Gastroesophageal sphincter (tissue), 4 donors: ENCODE data around the gene SLC14A1. TPM values are rescaled to one million over a fixed set of nuclear protein-coding genes. Genes with fewer than 3 reads are reported as not detected.
"Not testable (repeated sequence)": the region's sequence is repeated elsewhere in the genome, so short reads cannot be mapped to it uniquely, and the experiment has no call there.

ENCODE experiments used
- ATAC-seq: fragments of 150-250 bp; one replicate; pipeline ENCODE4 v1.9.1; 2016; ENCODE audit warnings: mild to moderate bottlenecking, moderate library complexity
- H3K27ac ChIP-seq, 4 donors: fragments of 200-600 bp; sonication (generic) in 3 of 4; 1 replicate in 3 of 4; 2 replicates in 1 of 4; pipeline ENCODE4 v1.5.1; 2016 to 2019
- H3K27me3 ChIP-seq: fragments of 200-600 bp; sonication (generic); one replicate; pipeline ENCODE4 v1.5.1; 2019
- H3K36me3 ChIP-seq, 2 donors: fragments of 200-600 bp; sonication (generic); one replicate each; pipeline ENCODE4 v1.5.1; 2019; ENCODE audit warnings: control low read depth in 1 of 2
- H3K4me1 ChIP-seq, 3 donors: fragments of 200-600 bp; sonication (generic); 1 replicate in 2 of 3; 2 replicates in 1 of 3; pipeline ENCODE4 v1.5.1; 2016 to 2019; ENCODE audit warnings: control low read depth in 2 of 3
- H3K4me3 ChIP-seq, 2 donors: fragments of 200-600 bp; sonication (generic); one replicate each; pipeline ENCODE4 v1.5.1; 2019; ENCODE audit warnings: mild to moderate bottlenecking in 1 of 2, moderate library complexity in 1 of 2
- H3K9me3 ChIP-seq, 3 donors: fragments of 200-600 bp; sonication (generic); one replicate each; pipeline ENCODE4 v1.5.1; 2017 to 2019; ENCODE audit warnings: control low read depth in 2 of 3
- EP300 ChIP-seq: sonication (generic); formaldehyde crosslinking; IDR thresholded peaks from one replicate; pipeline ENCODE4 v1.6.1; 2017; ENCODE audit warnings: antibody characterized with exemption, mild to moderate bottlenecking
- POLR2A ChIP-seq, 2 donors: fragments of 450-650 bp; IDR thresholded peaks; one replicate each; pipeline ENCODE4 v1.6.1; 2017; ENCODE audit warnings: antibody characterized with exemption in 2 of 2, mild to moderate bottlenecking in 2 of 2, moderate library complexity in 1 of 2
- POLR2AphosphoS5 ChIP-seq: sonication (generic); formaldehyde crosslinking; IDR thresholded peaks from one replicate; pipeline ENCODE4 v1.6.1; 2017; ENCODE audit warnings: antibody characterized with exemption
- WGBS, 2 donors: methylation state at CpG; one replicate each; pipeline ENCODE4 v1.1.5; 2018; ENCODE audit warnings: low coverage in 1 of 2; 5-methylcytosine and 5-hydroxymethylcytosine counted together
- total RNA-seq, 4 donors: library from RNA; depleted of rRNA; stranded (reverse); fragments of >200 nt; gene quantifications; one replicate each; pipeline ENCODE4 v1.1.0, GENCODE V29; 2016
- TF ChIP-seq, protein P1 (sequence below), 4 experiments: fragments of 200-600 bp in 2 of 4; fragments of 450-650 bp in 2 of 4; sonication (generic) in 1 of 4; IDR thresholded peaks; one replicate each; pipeline ENCODE4 v1.5.1; 2017 to 2019; ENCODE audit warnings: antibody characterized with exemption in 4 of 4, mild to moderate bottlenecking in 2 of 4, moderate library complexity in 2 of 4

SLC14A1 gene
- total RNA-seq, 4 donors from 2014 or later = 0.40 to 6.6 (median 1.5) TPM

DNA sequence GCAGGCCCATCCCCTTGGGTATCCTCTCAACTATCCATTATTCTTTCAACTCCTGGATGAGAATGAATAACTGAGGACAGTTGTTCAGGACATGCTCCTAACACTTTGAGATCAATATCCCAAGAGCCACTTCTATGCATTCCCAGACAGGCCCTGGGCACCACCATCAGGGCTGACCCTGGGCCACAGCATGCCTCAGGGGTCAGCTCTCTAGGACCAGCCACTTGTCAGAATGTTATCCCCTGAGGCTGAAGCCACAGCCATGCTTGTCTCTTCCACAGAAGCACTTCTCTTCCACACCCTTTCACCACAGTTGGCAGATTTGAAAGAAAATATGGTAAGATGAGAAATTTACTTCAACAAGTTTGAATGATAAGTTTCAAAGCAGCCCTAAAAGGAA is 28.7 kb downstream of the SLC14A1 start:
- no peak for ATAC-seq
- Histone ChIP-seq H3K27ac (no peak overlapping the region), H3K36me3 (no peaks in the 10 kb centered on the region), H3K27me3 (peaks cover 3% of the 10 kb centered on the region), H3K4me3 (no peak overlapping the region), H3K9me3 (no peaks in the 10 kb centered on the region), H3K4me1 (peaks cover 0 to 11% (median 5%) of the 10 kb centered on the region in 3 donors)
- TF ChIP-seq, protein P1, sequence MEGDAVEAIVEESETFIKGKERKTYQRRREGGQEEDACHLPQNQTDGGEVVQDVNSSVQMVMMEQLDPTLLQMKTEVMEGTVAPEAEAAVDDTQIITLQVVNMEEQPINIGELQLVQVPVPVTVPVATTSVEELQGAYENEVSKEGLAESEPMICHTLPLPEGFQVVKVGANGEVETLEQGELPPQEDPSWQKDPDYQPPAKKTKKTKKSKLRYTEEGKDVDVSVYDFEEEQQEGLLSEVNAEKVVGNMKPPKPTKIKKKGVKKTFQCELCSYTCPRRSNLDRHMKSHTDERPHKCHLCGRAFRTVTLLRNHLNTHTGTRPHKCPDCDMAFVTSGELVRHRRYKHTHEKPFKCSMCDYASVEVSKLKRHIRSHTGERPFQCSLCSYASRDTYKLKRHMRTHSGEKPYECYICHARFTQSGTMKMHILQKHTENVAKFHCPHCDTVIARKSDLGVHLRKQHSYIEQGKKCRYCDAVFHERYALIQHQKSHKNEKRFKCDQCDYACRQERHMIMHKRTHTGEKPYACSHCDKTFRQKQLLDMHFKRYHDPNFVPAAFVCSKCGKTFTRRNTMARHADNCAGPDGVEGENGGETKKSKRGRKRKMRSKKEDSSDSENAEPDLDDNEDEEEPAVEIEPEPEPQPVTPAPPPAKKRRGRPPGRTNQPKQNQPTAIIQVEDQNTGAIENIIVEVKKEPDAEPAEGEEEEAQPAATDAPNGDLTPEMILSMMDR (IDR thresholded peaks at IDR 0.05) = no peak
- no peak for TF ChIP-seq EP300
- TF ChIP-seq POLR2A (IDR thresholded peaks at IDR 0.05) = no peak
- no peak for TF ChIP-seq POLR2AphosphoS5

GRCh38 chr18:45753286-45753685 is 29.3 kb downstream of the SLC14A1 start:
- Histone ChIP-seq H3K36me3 (no peaks in the 10 kb centered on the region), H3K27ac (no peak overlapping the region), H3K4me3 (no peak overlapping the region), H3K27me3 (peaks cover 3% of the 10 kb centered on the region), H3K9me3 (no peaks in the 10 kb centered on the region), H3K4me1 (peaks cover 0 to 11% (median 5%) of the 10 kb centered on the region in 3 donors)
- TF ChIP-seq EP300 = no peak
- TF ChIP-seq POLR2AphosphoS5 = no peak
- no peak for TF ChIP-seq POLR2A (IDR thresholded peaks at IDR 0.05)
- TF ChIP-seq, protein P1 (IDR thresholded peaks at IDR 0.05) = no peak
- WGBS, 2 donors = 82 to 88% methylated on average over 1 of the region's 1 CpG
- ATAC-seq = no peak

DNA sequence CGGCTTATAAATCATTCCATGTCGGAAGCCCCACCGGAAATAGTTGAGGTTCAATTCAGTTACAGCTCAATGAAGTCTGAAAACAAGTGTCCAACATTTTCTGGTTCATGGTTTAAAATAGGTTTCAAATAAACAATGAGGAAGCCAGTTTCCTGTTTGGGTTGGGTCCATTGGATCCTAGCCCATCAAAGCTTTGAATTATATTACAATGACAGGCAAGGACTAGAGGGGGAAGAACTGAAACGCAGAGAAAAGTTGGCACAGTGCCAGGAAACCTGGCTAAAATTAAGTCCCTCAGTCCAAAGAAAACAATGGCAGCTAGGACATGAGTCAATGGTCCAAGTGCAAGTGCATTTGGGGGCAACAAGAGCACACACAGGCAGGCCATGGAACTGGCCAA is 32.0 kb downstream of the SLC14A1 start:
- H3K9me3 ChIP-seq = no peaks in the 10 kb centered on the region
- 3 to 12% methylated on average over 4 of the region's 4 CpGs for WGBS, 2 donors
- H3K27ac ChIP-seq = no peak overlapping the region
- no peaks in the 10 kb centered on the region for H3K36me3 ChIP-seq
- peaks cover 0 to 11% (median 5%) of the 10 kb centered on the region in 3 donors for H3K4me1 ChIP-seq
- no peak overlapping the region for H3K4me3 ChIP-seq
- peak; percentile 58 for ATAC-seq
- no peak for TF ChIP-seq EP300
- no peak for TF ChIP-seq POLR2A (IDR thresholded peaks at IDR 0.05)
- TF ChIP-seq, protein P1 (IDR thresholded peaks at IDR 0.05) = no peak
- peak; percentile 8 for TF ChIP-seq POLR2AphosphoS5
- peaks cover 15% of the 10 kb centered on the region for H3K27me3 ChIP-seq

- 84 to 91% methylated on average over 4 to 5 of the region's 5 CpGs for WGBS, 2 donors
- TF ChIP-seq EP300 = no peak
- TF ChIP-seq POLR2AphosphoS5 = no peak
- TF ChIP-seq, protein P1 (IDR thresholded peaks at IDR 0.05) = no peak
- no peak for TF ChIP-seq POLR2A (IDR thresholded peaks at IDR 0.05)
- no peak overlapping the region for H3K27ac ChIP-seq
- no peaks in the 10 kb centered on the region for H3K9me3 ChIP-seq
- peaks cover 17% of the 10 kb centered on the region for H3K27me3 ChIP-seq
- no peak for ATAC-seq
- H3K4me3 ChIP-seq = no peak overlapping the region
- H3K4me1 ChIP-seq = peaks cover 0 to 11% (median 5%) of the 10 kb centered on the region in 3 donors
- H3K36me3 ChIP-seq = no peaks in the 10 kb centered on the region
Measured at GRCh38 chr18:45757005-45757404, 33.0 kb downstream of the SLC14A1 start.

GRCh38 chr18:45757644-45758043 is 33.7 kb downstream of the SLC14A1 start:
- not testable (repeated sequence) for H3K4me3 ChIP-seq, H3K27ac ChIP-seq, H3K9me3 ChIP-seq, H3K36me3 ChIP-seq, ATAC-seq
- Histone ChIP-seq H3K4me1 (peaks cover 0 to 11% (median 5%) of the 10 kb centered on the region in 3 donors), H3K27me3 (peaks cover 15% of the 10 kb centered on the region)
- 82 to 88% methylated on average over 8 to 9 of the region's 11 CpGs for WGBS, 2 donors
